GM13976 (cell line): ENCODE measurements around the gene KIF20A.
"Not testable (repeated sequence)": the region's sequence is repeated elsewhere in the genome, so short reads cannot be mapped to it uniquely, and the experiment has no call there.

Experiments
- DNase-seq: peaks from one replicate; pipeline ENCODE4 v3.0.0; 2012; ENCODE audit warnings: low spot score
- CTCF ChIP-seq: IDR thresholded peaks from 2 replicates; pipeline ENCODE4 v1.5.1; 2012; ENCODE audit warnings: borderline replicate concordance, mild to moderate bottlenecking; ENCODE audit not compliant: insufficient read depth; ENCODE audit errors: extremely low read depth, missing control alignments, control extremely low read depth
- in situ Hi-C: fragments of 300-500 bp; cut with MboI; formaldehyde crosslinking; loops from one replicate; pipeline ENCODE4 v1.12.0; 2022; ENCODE audit warnings: low sequenced_read_pairs, mixed read lengths, inconsistent platforms; ENCODE audit not compliant: unreplicated experiment

Gene KIF20A

GRCh38 chr5:138141734-138142133, 37.2 kb upstream of the KIF20A start:
- in situ Hi-C loops = no loop called here
- TF ChIP-seq CTCF = no peak
- DNase-seq = no peak

DNA sequence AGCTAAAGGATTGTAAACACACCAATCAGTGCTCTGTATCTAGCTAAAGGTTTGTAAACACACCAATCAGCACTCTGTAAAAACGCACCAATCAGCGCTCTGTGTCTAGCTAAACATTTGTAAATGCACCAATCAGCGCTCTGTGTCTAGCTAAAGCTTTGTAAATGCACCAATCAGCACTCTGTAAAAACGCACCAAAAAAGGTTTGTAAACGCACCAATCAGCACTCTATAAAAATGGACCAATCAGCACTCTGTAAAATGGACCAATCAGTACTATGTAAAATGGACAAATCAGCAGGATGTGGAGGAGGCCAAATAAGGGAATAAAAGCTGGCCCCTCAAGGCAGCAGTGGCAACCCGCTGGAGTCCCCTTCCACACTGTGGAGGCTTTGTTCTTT, 35.3 kb upstream of the KIF20A start:
- in situ Hi-C loops, DNase-seq: not testable (repeated sequence)

GRCh38 chr5:138148811-138149210, 30.1 kb upstream of the KIF20A start:
- no peak for DNase-seq
- TF ChIP-seq CTCF = no peak
- in situ Hi-C loops = no loop called here

DNA sequence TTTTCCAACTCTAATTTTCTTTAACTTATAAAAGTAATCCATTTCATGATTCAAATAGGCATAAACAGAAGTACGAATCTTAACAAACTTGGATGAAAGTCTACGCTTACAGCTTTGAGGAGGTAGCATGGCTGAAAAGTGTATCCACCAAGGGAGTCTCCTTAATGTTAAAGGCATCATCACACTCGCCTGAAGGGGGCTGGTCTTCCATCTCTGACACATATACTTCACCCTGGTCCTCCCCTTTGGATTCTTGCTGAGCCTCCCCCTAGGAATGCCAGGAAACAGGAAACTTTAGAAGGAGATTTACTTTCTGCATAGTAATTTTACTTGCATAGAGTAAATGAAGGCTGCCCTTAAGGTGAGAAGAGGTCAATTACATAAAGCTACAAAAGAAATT, 29.4 kb upstream of the KIF20A start:
- TF ChIP-seq CTCF = no peak
- in situ Hi-C loops = no loop called here
- no peak for DNase-seq

- DNase-seq, in situ Hi-C loops: not testable (repeated sequence)
These were observed 22.9 kb upstream of the KIF20A start for GRCh38 chr5:138155977-138156376.

GRCh38 chr5:138157626-138158025, 21.3 kb upstream of the KIF20A start:
- in situ Hi-C loops = no loop called here

DNA sequence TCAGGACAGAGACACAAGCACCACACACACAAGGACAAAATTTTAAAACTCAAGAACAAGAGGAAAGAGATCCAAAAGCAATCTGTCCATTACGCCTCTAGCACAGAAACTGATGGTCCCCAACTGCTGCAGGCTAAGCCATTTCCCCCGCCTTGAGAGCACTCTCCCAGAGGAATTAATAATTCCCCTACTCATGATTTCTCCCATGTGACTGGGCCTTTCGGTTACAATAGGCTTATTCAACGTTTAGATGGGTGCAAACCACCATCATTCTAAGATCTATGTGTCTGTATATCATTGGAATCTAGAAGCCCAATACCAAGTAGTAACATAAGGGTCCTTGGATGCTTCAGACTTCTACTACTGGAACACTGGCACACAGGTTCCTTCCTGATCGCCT, 19.2 kb upstream of the KIF20A start:
- TF ChIP-seq CTCF = no peak
- in situ Hi-C loops = no loop called here

More at GRCh38 chr5:138157626-138158025, 21.3 kb upstream of the KIF20A start:
- DNase-seq = no peak
- no peak for TF ChIP-seq CTCF

DNA sequence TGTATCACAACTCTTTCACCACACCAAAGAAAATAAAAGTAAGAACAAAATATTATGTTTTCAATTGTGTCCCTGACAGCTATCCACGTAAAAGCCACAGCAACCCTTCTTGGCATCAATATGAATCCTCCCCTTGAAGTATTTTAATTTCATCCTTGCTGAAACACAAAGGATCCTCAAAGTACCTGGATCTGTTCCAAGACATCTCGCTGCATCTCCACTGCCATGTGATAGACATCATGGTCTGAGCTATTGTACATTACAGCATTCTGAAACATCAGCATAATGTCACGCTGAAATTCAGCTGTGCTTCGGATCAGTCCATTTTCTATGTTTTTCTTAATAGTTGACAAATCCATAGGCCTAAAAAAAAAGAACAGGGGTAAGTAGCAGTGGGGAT, 18.2 kb upstream of the KIF20A start:
- no peak for DNase-seq
- no peak for TF ChIP-seq CTCF
- in situ Hi-C loops = no loop called here

More for the DNA sequence above, 19.2 kb upstream of the KIF20A start:
- no peak for DNase-seq
